Uterus (tissue), 2 donors: ENCODE results near the gene CELSR1.

ENCODE experiments used
- POLR2A ChIP-seq, 2 donors: fragments of 450-650 bp; IDR thresholded peaks; one replicate each; pipeline ENCODE4 v1.6.1; 2016; ENCODE audit warnings: antibody characterized with exemption in 2 of 2, mild to moderate bottlenecking in 1 of 2, moderate library complexity in 1 of 2
- TF ChIP-seq, protein P1 (sequence below), 4 experiments: fragments of 200-600 bp in 2 of 4; fragments of 450-650 bp in 2 of 4; sonication (generic) in 2 of 4; IDR thresholded peaks; one replicate each; pipeline ENCODE4 v1.5.1; 2016 to 2019; ENCODE audit warnings: antibody characterized with exemption in 4 of 4, mild to moderate bottlenecking in 2 of 4, moderate library complexity in 1 of 4

DNA sequence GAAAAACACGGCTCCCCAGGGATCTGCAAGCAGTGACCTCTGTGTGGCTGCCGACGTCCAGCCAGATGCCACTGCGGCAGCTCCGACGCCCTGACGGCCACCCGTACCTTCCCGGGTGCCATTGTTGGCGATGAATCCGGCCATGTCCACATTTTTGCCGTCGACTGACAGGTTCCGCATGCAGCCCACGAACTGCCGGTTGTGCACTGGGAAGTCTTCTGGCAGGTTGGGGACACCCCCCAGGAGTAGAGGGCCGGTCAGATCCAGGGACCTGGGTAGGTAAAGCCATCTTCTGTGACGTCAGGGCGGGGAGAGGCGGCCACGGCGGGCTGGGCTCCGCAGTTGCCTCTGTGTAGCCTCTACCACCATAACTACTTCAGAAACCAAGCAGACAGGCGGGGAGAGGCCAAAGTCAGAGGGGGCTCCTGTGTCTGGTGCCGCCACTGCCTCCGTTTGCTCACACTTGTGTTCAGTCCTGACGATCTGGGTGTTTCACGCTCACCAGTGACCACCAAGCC, 127.1 kb downstream of the CELSR1 start:
- no peak for TF ChIP-seq POLR2A (IDR thresholded peaks at IDR 0.05)
- TF ChIP-seq, protein P1, sequence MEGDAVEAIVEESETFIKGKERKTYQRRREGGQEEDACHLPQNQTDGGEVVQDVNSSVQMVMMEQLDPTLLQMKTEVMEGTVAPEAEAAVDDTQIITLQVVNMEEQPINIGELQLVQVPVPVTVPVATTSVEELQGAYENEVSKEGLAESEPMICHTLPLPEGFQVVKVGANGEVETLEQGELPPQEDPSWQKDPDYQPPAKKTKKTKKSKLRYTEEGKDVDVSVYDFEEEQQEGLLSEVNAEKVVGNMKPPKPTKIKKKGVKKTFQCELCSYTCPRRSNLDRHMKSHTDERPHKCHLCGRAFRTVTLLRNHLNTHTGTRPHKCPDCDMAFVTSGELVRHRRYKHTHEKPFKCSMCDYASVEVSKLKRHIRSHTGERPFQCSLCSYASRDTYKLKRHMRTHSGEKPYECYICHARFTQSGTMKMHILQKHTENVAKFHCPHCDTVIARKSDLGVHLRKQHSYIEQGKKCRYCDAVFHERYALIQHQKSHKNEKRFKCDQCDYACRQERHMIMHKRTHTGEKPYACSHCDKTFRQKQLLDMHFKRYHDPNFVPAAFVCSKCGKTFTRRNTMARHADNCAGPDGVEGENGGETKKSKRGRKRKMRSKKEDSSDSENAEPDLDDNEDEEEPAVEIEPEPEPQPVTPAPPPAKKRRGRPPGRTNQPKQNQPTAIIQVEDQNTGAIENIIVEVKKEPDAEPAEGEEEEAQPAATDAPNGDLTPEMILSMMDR (IDR thresholded peaks at IDR 0.05): no peak
